ENCODE measurements around the gene SUPT4H1.

The SUPT4H1 gene

DNA sequence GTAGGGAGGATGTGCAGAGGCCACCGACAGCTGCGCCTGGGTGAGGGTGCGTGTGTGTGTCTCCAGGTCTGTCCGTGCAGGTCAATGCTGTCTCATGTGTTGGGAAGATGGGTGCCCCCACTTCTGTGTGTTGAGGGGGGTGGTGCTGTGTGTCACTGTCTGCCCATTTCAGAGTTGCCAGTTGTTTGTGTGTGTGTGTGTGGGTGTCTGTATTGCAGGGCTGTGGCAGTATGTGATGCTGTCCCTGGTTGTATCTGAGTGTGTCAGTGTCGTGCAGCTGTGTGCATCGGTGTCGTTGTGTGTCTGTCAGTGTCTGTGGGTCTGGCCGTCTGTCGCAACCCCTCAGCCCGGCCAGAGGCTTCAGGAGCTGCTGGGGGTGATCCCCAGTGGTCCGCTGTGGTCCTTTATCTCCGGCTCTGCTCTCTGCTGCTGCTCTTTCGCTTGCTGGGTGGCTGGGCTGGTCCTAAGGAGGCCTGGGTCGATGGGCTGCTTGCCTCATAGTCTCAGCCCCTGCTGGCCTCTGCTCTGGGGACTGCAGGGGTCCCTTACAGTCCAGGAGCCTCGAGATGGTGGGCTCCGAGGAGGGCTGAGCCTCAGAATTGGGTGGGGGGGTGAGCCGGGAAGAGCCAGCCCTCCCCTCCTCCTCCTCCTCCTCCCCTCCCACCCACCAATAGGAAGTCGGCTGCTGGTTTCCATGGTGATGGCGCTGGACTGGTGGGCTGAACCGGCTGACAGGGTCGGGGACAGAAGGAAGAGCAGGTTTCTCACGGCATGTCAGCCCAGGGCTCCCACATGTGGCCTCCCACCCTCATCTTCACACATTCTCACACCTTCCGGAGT lies 23.6 kb downstream of the SUPT4H1 start, which contains the start of gene TSPOAP1:
TSPOAP1 (minus strand) TSS at position 601 of the 840 bp plus-strand sequence. CDS start 875 bp downstream, outside the sequence.
- Histone ChIP-seq H3K4me3 (ENCODE audit: low read length) (no peak within 1 kb of the TSS), H3K27me3 (ENCODE audit: control insufficient read depth, insufficient read depth, low read length) (no peaks in the 10 kb centered on the region), H3K9me3 (ENCODE audit: control insufficient read depth, insufficient read depth, low read length) (no peaks in the 10 kb centered on the region), H3K36me3 (ENCODE audit: control insufficient read depth, insufficient read depth, low read length) (no peaks in the 10 kb centered on the region), H3K4me1 (ENCODE audit: control insufficient read depth, insufficient read depth, low read length) (peaks cover 19% of the 10 kb centered on the region), H3K27ac (ENCODE audit: low read length) (no peak within 1 kb of the TSS)
- whole genome bisulfite sequencing (ENCODE audit: insufficient coverage, insufficient read length), result no CpG with 5 or more reads among the region's 23 CpGs
- DNase-seq (ENCODE audit: low read depth, low spot score), result no peak

DNA sequence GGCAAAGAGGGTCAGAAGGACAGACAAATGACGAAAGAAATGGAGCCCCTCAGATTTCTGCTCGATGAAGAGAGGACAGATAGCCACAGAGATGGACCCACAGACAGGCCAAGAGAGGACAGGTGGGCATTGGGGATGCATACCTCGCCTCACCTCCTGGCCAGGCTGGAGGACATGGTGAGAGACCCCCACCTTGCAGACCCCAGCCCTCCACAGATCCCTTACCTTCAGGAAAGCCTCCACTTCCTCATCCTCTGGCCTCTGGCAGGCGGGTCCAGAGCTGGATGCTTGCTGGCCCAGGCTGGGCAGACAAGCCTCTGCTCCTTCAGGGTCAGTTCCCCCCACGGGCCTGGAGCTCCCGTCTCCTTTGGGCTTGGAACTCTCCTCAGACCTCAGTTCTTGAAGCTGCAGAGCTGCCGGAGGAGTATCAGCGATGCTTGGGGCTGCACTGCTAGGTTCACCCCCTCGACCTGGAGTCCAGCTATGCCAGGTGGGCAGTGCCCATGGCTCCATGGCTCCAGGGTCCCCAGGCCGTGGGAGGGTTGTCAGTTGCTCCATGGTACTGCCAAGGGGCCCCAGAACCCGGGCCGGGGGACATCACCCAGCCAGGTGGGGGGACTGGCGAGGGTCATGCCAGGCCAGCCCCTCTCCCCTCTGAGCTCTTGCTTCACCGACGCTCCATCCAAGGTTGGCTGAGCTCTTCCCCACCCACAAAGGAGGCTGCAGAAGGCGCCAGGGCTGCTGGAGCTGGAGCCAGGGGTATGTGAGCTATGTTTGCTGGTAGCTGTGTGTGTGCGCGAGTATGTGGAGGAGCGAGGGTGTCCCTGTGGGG lies 24.4 kb downstream of the SUPT4H1 start:
- peaks cover 19% of the 10 kb centered on the region for H3K4me1 ChIP-seq (ENCODE audit: control insufficient read depth, insufficient read depth, low read length)
- WGBS (ENCODE audit: insufficient coverage, insufficient read length), result no CpG with 5 or more reads among the region's 19 CpGs
- no peaks in the 10 kb centered on the region for H3K9me3 ChIP-seq (ENCODE audit: control insufficient read depth, insufficient read depth, low read length)
- H3K4me3 ChIP-seq (ENCODE audit: low read length), result no peak overlapping the region
- no peak overlapping the region for H3K27ac ChIP-seq (ENCODE audit: low read length)
- no peak for DNase-seq (ENCODE audit: low read depth, low spot score)
- no peaks in the 10 kb centered on the region; the same call in 1 of the 2 replicates for H3K27me3 ChIP-seq (ENCODE audit: control insufficient read depth, insufficient read depth, low read length)
- no peaks in the 10 kb centered on the region for H3K36me3 ChIP-seq (ENCODE audit: control insufficient read depth, insufficient read depth, low read length)

DNA sequence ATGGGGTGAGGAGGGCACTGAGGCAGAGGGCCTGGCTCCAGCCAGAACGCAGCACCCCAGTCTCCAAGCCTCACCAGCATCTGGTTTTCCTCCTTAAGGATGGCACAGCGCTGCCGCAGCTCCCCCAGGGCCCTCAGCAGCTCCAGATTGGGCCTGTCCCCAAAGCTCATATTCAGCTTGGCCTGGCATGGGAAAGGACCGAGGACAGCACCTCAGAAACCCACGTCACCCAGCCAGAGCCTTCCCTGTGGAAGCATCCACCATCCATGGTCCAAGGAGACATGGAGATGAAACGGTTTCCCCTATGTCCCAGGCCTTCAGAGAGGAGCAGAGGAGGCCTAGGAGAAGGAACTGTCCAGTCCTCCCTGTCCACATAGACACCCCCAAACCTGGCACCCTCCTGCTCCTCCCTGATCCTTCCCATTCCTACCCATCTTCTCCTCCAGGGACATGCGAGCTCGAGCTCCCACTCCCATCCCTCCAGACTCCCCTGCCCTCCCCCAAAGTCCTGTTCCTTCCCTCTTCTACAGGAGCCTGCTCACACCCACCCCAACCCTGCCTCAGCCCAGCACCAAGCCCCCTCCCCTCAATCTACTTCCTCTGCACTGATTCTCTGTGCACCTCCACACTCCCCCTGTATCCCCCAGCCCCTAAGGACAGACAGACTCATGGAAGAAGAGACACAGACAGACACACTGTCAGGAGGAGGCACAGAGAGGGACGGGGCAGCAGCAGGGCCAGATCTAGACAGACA lies 25.2 kb downstream of the SUPT4H1 start:
- no CpG with 5 or more reads among the region's 9 CpGs for WGBS (ENCODE audit: insufficient coverage, insufficient read length)
- peaks cover 19% of the 10 kb centered on the region for H3K4me1 ChIP-seq (ENCODE audit: control insufficient read depth, insufficient read depth, low read length)

DNA sequence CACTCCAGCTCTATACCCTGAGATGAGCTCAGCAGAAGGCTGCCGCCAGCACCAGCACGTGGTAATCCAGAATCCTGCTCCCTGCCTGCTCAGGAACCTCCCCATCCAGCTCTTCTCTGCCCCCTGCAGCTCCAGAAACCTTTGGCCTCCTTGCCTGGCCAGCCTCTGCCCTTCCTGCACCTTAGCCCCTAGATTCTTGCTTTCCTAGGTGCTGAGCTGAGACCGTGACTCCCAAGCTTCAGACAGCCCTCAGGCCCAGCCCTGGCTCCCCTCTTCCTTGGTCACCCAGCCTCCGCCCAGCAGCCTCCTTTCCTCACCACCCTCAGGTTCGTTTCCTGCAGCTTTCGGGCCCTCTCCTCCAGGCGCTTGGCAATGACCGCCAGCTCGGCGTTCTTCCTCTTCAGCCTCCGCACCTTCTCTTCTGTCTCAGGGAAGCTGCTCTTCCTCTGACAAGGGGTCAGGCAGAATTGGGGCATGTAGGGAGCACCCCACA lies 26.0 kb downstream of the SUPT4H1 start:
- Histone ChIP-seq H3K36me3 (ENCODE audit: control insufficient read depth, insufficient read depth, low read length) (no peaks in the 10 kb centered on the region), H3K4me3 (ENCODE audit: low read length) (no peak overlapping the region), H3K4me1 (ENCODE audit: control insufficient read depth, insufficient read depth, low read length) (peaks cover 13% of the 10 kb centered on the region), H3K27me3 (ENCODE audit: control insufficient read depth, insufficient read depth, low read length) (no peaks in the 10 kb centered on the region; the same call in 1 of the 2 replicates), H3K27ac (ENCODE audit: low read length) (no peak overlapping the region), H3K9me3 (ENCODE audit: control insufficient read depth, insufficient read depth, low read length) (no peaks in the 10 kb centered on the region)
- DNase-seq (ENCODE audit: low read depth, low spot score), result no peak
- no CpG with 5 or more reads among the region's 11 CpGs for WGBS (ENCODE audit: insufficient coverage, insufficient read length)

More for the DNA sequence above, 25.2 kb downstream of the SUPT4H1 start:
- H3K36me3 ChIP-seq (ENCODE audit: control insufficient read depth, insufficient read depth, low read length), result no peaks in the 10 kb centered on the region
- H3K9me3 ChIP-seq (ENCODE audit: control insufficient read depth, insufficient read depth, low read length), result no peaks in the 10 kb centered on the region
- H3K27me3 ChIP-seq (ENCODE audit: control insufficient read depth, insufficient read depth, low read length), result no peaks in the 10 kb centered on the region; the same call in 1 of the 2 replicates
- H3K27ac ChIP-seq (ENCODE audit: low read length), result no peak overlapping the region
- H3K4me3 ChIP-seq (ENCODE audit: low read length), result no peak overlapping the region
- no peak for DNase-seq (ENCODE audit: low read depth, low spot score)

DNA sequence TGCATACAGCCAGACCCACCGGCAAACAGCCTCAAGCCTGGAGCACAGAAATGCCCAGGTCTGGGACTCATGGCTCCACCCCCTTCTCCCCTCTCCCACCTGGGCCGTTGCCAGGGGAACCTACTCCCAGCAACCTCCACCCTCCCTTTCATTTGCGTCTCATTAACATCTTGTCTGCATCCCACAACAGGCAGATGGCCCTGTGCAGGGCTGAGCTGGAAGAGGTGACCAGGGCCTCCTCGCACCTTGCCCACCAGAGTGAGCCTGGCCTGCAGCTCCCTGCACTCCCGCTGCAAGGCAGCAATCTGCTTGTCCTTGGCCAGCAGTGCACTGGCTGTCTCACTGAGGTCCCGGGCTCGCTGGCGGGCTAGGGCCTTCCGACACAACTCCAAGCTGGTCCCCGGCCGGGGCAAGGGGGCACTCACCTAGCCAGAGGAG lies 26.7 kb downstream of the SUPT4H1 start:
- no peak overlapping the region for H3K27ac ChIP-seq (ENCODE audit: low read length)
- peaks cover 8% of the 10 kb centered on the region for H3K4me1 ChIP-seq (ENCODE audit: control insufficient read depth, insufficient read depth, low read length)
- no peak for DNase-seq (ENCODE audit: low read depth, low spot score)
- H3K36me3 ChIP-seq (ENCODE audit: control insufficient read depth, insufficient read depth, low read length), result no peaks in the 10 kb centered on the region
- no peaks in the 10 kb centered on the region for H3K9me3 ChIP-seq (ENCODE audit: control insufficient read depth, insufficient read depth, low read length)
- no CpG with 5 or more reads among the region's 11 CpGs for WGBS (ENCODE audit: insufficient coverage, insufficient read length)
- no peaks in the 10 kb centered on the region; the same call in 1 of the 2 replicates for H3K27me3 ChIP-seq (ENCODE audit: control insufficient read depth, insufficient read depth, low read length)
- H3K4me3 ChIP-seq (ENCODE audit: low read length), result no peak overlapping the region

DNA sequence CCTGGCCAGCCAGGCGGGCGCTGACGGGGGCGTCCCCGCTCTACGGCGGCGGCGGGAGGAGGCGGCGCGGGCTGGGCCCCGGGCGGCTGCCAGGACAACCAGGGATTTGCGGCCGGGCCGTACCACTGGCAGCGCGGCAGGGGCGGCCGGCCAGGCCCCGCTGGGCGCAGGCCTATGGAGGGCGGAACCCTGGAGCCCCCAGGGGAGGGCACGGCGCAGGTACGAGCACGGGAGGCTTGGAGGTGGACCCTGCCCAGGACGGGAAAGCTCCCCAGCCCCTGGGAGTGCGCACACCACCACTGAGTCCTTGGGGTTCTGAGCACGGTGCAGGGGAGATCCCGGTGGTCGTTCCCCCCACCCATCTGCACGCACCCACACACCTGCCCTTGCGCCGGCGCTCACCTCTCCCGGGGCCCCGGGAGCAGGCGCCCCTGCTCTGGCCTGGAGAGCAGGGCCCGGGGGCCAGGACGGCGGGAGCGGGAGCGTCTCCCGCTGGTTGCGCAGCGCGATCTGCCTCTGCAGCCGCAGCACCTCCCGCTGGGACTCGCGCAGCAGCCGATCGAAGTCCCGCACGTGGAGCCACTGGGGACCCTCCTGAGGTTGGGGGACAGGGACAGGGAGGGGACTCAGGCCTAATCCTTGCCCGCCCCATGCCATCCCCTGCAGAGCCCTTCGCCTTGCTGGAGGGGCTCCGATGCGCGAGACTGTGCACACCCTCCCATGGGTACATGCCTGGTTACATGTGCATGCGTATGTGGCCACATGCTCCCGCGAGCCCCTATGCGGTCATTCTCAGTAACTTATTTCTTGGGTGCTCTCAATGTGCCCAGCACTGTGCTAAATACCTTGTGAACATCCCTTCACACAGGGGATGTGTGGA lies 27.4 kb downstream of the SUPT4H1 start:
- Histone ChIP-seq H3K36me3 (ENCODE audit: control insufficient read depth, insufficient read depth, low read length) (no peaks in the 10 kb centered on the region), H3K4me1 (ENCODE audit: control insufficient read depth, insufficient read depth, low read length) (peaks cover 8% of the 10 kb centered on the region), H3K9me3 (ENCODE audit: control insufficient read depth, insufficient read depth, low read length) (no peaks in the 10 kb centered on the region), H3K4me3 (ENCODE audit: low read length) (peak overlapping the region; percentile 46; the same call in 1 of the 2 replicates), H3K27ac (ENCODE audit: low read length) (no peak overlapping the region), H3K27me3 (ENCODE audit: control insufficient read depth, insufficient read depth, low read length) (no peaks in the 10 kb centered on the region; the same call in 1 of the 2 replicates)
- no peak for DNase-seq (ENCODE audit: low read depth, low spot score)
- no CpG with 5 or more reads among the region's 66 CpGs for WGBS (ENCODE audit: insufficient coverage, insufficient read length)

DNA sequence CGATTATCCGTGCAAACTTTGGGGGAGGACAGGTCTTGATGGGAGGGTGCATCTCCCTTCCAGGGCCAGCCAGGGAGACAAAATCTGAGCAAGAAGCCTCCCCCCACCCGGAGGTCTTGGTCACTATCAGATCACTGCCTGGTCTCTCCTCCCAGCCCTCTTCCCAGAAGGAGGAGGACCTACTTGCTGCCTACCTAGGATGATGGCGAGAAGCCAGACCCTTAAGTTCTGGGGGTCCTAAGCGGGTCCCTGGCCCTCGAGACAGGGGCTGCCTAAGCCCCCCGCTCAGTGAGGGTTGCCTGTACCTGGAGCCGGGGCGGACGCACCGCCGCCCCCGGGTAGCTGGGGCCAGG lies 28.0 kb downstream of the SUPT4H1 start:
- no CpG with 5 or more reads among the region's 13 CpGs for WGBS (ENCODE audit: insufficient coverage, insufficient read length)
- H3K27me3 ChIP-seq (ENCODE audit: control insufficient read depth, insufficient read depth, low read length), result no peaks in the 10 kb centered on the region; the same call in 1 of the 2 replicates
- no peaks in the 10 kb centered on the region; the same call in 1 of the 2 replicates for H3K36me3 ChIP-seq (ENCODE audit: control insufficient read depth, insufficient read depth, low read length)
- H3K27ac ChIP-seq (ENCODE audit: low read length), result no peak overlapping the region
- H3K4me1 ChIP-seq (ENCODE audit: control insufficient read depth, insufficient read depth, low read length), result peaks cover 6% of the 10 kb centered on the region
- DNase-seq (ENCODE audit: low read depth, low spot score), result no peak
- H3K4me3 ChIP-seq (ENCODE audit: low read length), result peak overlapping the region; percentile 46; the same call in 1 of the 2 replicates
- H3K9me3 ChIP-seq (ENCODE audit: control insufficient read depth, insufficient read depth, low read length), result no peaks in the 10 kb centered on the region

DNA sequence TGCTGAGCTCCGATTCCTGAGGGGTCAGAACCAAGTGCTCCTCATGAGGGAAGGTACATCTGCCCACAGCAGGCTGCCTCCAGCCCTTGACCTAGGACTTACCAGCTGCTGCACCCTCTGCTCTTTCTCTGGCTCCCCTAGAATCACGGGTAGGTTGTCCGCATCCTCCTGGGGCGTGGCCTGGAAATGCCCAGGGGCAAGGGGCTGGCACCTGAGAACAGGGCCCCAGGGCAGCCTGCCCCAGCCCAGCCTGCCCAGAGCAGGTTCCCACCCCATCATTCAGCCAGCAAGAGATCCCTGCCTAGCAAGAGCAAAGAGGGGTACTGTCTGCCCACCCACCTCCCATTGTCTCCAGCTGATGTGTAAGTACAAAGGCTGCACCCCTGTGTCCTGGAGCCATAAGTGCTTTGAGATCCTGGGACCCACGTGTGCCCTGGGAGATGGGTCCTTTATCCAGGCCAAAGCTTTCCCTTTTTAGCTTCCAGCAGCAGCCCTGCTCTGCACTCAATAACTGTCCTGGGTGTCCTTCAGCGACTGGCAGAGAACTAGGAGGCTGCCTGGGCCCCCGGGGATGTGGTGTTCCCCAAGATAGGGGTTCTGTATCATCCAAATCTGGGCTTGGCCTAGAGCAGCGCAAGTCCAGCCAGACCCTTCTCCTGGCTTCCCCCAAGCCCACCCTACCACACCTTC lies 28.5 kb downstream of the SUPT4H1 start:
- H3K36me3 ChIP-seq (ENCODE audit: control insufficient read depth, insufficient read depth, low read length), result no peaks in the 10 kb centered on the region; the same call in 1 of the 2 replicates
- no peak for DNase-seq (ENCODE audit: low read depth, low spot score)
- H3K27ac ChIP-seq (ENCODE audit: low read length), result no peak overlapping the region
- WGBS (ENCODE audit: insufficient coverage, insufficient read length), result no CpG with 5 or more reads among the region's 8 CpGs
- no peaks in the 10 kb centered on the region for H3K9me3 ChIP-seq (ENCODE audit: control insufficient read depth, insufficient read depth, low read length)
- no peaks in the 10 kb centered on the region; the same call in 1 of the 2 replicates for H3K27me3 ChIP-seq (ENCODE audit: control insufficient read depth, insufficient read depth, low read length)
- H3K4me3 ChIP-seq (ENCODE audit: low read length), result no peak overlapping the region
- peaks cover 4% of the 10 kb centered on the region for H3K4me1 ChIP-seq (ENCODE audit: control insufficient read depth, insufficient read depth, low read length)
